ENCODE measurements around the gene ELP1.
"Not testable (repeated sequence)": the region's sequence is repeated elsewhere in the genome, so short reads cannot be mapped to it uniquely, and the experiment has no call there.

Gene ELP1

GRCh38 chr9:108973895-108974294 lies 40.0 kb upstream of the ELP1 start:
- H2AFZ ChIP-seq (ENCODE audit: low read length): no peak overlapping the region
- no peak overlapping the region for H3K9ac ChIP-seq (ENCODE audit: low read depth, low read length, poor library complexity, severe bottlenecking)
- H3K79me2 ChIP-seq (ENCODE audit: insufficient read depth, low read length): no peaks in the 10 kb centered on the region
- TF ChIP-seq CTCF (conservative IDR thresholded peaks at IDR 0.05; ENCODE audit: low read length) (no peak), EZH2phosphoT487 (IDR thresholded peaks at IDR 0.05; ENCODE audit: borderline replicate concordance) (no peak)
- H3F3A ChIP-seq (ENCODE audit: low read depth): no peaks in the 10 kb centered on the region
- no peak overlapping the region for H3K4me2 ChIP-seq (ENCODE audit: low read depth, low read length, poor library complexity, severe bottlenecking)
- no peaks in the 10 kb centered on the region for H4K20me1 ChIP-seq (ENCODE audit: insufficient read depth, low read length, poor library complexity, severe bottlenecking)
- H3K27me3 ChIP-seq (ENCODE audit: insufficient read depth, low read length, poor library complexity, severe bottlenecking): no peaks in the 10 kb centered on the region
- no peaks in the 10 kb centered on the region; the same call in 1 of the 2 replicates for H3K9me3 ChIP-seq (ENCODE audit: insufficient read depth, low read depth, low read length)
- no peaks in the 10 kb centered on the region for H3K9me2 ChIP-seq (replicated peaks; ENCODE audit: low read depth, low read length)
- H3K36me3 ChIP-seq (ENCODE audit: insufficient read depth, low read length): peaks cover 3% of the 10 kb centered on the region; the same call in 1 of the 2 replicates
- H3K4me3 ChIP-seq (ENCODE audit: low read length, poor library complexity, severe bottlenecking): no peak overlapping the region
- no peaks in the 10 kb centered on the region for H3K4me1 ChIP-seq (ENCODE audit: insufficient read depth, low read length, poor library complexity, severe bottlenecking)

- no peak overlapping the region for H3K9ac ChIP-seq (ENCODE audit: low read depth, low read length, poor library complexity, severe bottlenecking)
- no peak overlapping the region for H3K4me3 ChIP-seq (ENCODE audit: low read length, poor library complexity, severe bottlenecking)
- H3K27me3 ChIP-seq (ENCODE audit: insufficient read depth, low read length, poor library complexity, severe bottlenecking): no peaks in the 10 kb centered on the region
- H3K36me3 ChIP-seq (ENCODE audit: insufficient read depth, low read length): peaks cover 3% of the 10 kb centered on the region; the same call in 1 of the 2 replicates
- H3K4me1 ChIP-seq (ENCODE audit: insufficient read depth, low read length, poor library complexity, severe bottlenecking): no peaks in the 10 kb centered on the region
- no peaks in the 10 kb centered on the region; the same call in 1 of the 2 replicates for H3K9me3 ChIP-seq (ENCODE audit: insufficient read depth, low read depth, low read length)
- no peaks in the 10 kb centered on the region for H4K20me1 ChIP-seq (ENCODE audit: insufficient read depth, low read length, poor library complexity, severe bottlenecking)
- H3K4me2 ChIP-seq (ENCODE audit: low read depth, low read length, poor library complexity, severe bottlenecking): no peak overlapping the region
- H3K9me2 ChIP-seq (replicated peaks; ENCODE audit: low read depth, low read length): no peaks in the 10 kb centered on the region
- no peaks in the 10 kb centered on the region for H3K79me2 ChIP-seq (ENCODE audit: insufficient read depth, low read length)
- TF ChIP-seq EZH2phosphoT487 (IDR thresholded peaks at IDR 0.05; ENCODE audit: borderline replicate concordance): no peak
- no peak for TF ChIP-seq CTCF (conservative IDR thresholded peaks at IDR 0.05; ENCODE audit: low read length)
- H3F3A ChIP-seq (ENCODE audit: low read depth): no peaks in the 10 kb centered on the region
- H2AFZ ChIP-seq (ENCODE audit: low read length): no peak overlapping the region
Observed at GRCh38 chr9:108972626-108973209, 38.8 kb upstream of the ELP1 start.

- Histone ChIP-seq H3K4me1 (ENCODE audit: insufficient read depth, low read length, poor library complexity, severe bottlenecking) (no peaks in the 10 kb centered on the region), H3K36me3 (ENCODE audit: insufficient read depth, low read length) (peaks cover 3% of the 10 kb centered on the region; the same call in 1 of the 2 replicates), H3K4me2 (ENCODE audit: low read depth, low read length, poor library complexity, severe bottlenecking) (no peak overlapping the region), H3K9me3 (ENCODE audit: insufficient read depth, low read depth, low read length) (no peaks in the 10 kb centered on the region; the same call in 1 of the 2 replicates), H3K27me3 (ENCODE audit: insufficient read depth, low read length, poor library complexity, severe bottlenecking) (no peaks in the 10 kb centered on the region), H3K79me2 (ENCODE audit: insufficient read depth, low read length) (no peaks in the 10 kb centered on the region), H3F3A (ENCODE audit: low read depth) (no peaks in the 10 kb centered on the region), H3K9ac (ENCODE audit: low read depth, low read length, poor library complexity, severe bottlenecking) (no peak overlapping the region), H3K9me2 (replicated peaks; ENCODE audit: low read depth, low read length) (no peaks in the 10 kb centered on the region), H3K4me3 (ENCODE audit: low read length, poor library complexity, severe bottlenecking) (no peak overlapping the region), H4K20me1 (ENCODE audit: insufficient read depth, low read length, poor library complexity, severe bottlenecking) (no peaks in the 10 kb centered on the region), H2AFZ (ENCODE audit: low read length) (no peak overlapping the region)
- TF ChIP-seq CTCF (conservative IDR thresholded peaks at IDR 0.05; ENCODE audit: low read length): no peak
- no peak for TF ChIP-seq EZH2phosphoT487 (IDR thresholded peaks at IDR 0.05; ENCODE audit: borderline replicate concordance)
Observed at GRCh38 chr9:108972186-108972585, 38.3 kb upstream of the ELP1 start.

- not testable (repeated sequence) for H2AFZ ChIP-seq (ENCODE audit: low read length); H3K4me2 ChIP-seq (ENCODE audit: low read depth, low read length, poor library complexity, severe bottlenecking); H3F3A ChIP-seq (ENCODE audit: low read depth); H3K9me2 ChIP-seq (replicated peaks; ENCODE audit: low read depth, low read length); H3K9ac ChIP-seq (ENCODE audit: low read depth, low read length, poor library complexity, severe bottlenecking); H3K4me3 ChIP-seq (ENCODE audit: low read length, poor library complexity, severe bottlenecking); H3K79me2 ChIP-seq (ENCODE audit: insufficient read depth, low read length); H3K36me3 ChIP-seq (ENCODE audit: insufficient read depth, low read length); H4K20me1 ChIP-seq (ENCODE audit: insufficient read depth, low read length, poor library complexity, severe bottlenecking); H3K27me3 ChIP-seq (ENCODE audit: insufficient read depth, low read length, poor library complexity, severe bottlenecking); H3K9me3 ChIP-seq (ENCODE audit: insufficient read depth, low read depth, low read length); H3K4me1 ChIP-seq (ENCODE audit: insufficient read depth, low read length, poor library complexity, severe bottlenecking)
Observed at GRCh38 chr9:108971392-108971791, 37.5 kb upstream of the ELP1 start.

Measured in Loucy (cell line).